ENCODE measurements around the gene HECTD3. TPM values are rescaled to one million over a fixed set of nuclear protein-coding genes. Genes with fewer than 3 reads are reported as not detected.
A peak's percentile ranks its signal among the peaks of the same experiment; 100 is the strongest.

HECTD3 gene
- total and polyA plus RNA-seq, 9 of the 15 experiments (the other 6 are each of a cell fraction or from before 2014, with no cell fraction given): 6.3 to 50.8 (median 18.9) TPM

DNA sequence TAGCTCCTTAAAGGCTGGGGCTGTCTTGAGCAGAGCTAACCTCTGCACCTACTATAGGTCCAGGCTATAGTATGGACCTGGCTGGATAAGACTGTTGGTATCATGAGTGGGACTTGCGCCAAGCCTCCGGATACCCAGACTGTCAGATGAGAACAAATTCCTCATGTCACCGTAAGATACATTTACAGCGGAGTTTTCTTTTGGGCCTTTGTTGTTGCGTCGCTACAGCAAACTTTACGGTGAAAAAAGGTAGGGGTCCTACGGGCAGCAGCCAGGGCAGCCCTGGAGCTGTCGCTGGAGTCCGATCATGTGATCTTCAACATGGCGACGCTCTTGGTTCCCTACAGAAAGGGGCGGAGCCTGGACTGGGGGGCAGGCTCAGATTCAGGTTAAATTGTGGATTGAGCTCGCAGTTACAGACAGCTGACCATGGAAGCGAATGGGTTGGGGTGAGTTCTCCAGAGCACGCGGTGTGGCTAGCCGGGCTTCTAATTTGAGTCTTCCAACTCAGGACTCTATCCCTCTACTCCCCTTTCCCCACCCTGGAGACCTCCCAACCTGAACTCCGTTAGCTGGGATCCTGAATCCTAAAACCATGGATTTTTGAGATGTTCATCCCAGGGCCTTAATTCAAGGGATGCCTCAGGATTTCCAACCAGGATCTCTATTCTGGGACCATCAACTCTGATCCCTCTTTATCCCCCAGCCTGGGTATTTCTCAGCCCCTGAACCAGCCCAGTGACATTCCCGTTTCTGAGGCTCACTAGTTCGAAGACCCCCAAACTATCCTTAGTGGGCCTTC, 914 bp upstream of the HECTD3 start, which contains the start of gene UROD (continued):
- TF ChIP-seq ZFP1 (CRISPR knock-in tag; IDR thresholded peaks at IDR 0.05) (no peak), LARP7 (IDR thresholded peaks at IDR 0.05) (0 out of 2 replicates have a peak, but pooled peaks have one; percentile 41), CTCF (IDR thresholded peaks at IDR 0.05 in 2 of 3, conservative IDR thresholded peaks at IDR 0.05 in 1 of 3; ENCODE audit: insufficient read depth in 2 of 3, low read depth in 1 of 3, low read length in 3 of 3) (no peak), FOXP4 (CRISPR knock-in tag; IDR thresholded peaks at IDR 0.05; ENCODE audit: borderline replicate concordance) (0 out of 2 replicates have a peak, but pooled peaks have one; percentile 66), DNMT1 (IDR thresholded peaks at IDR 0.05) (no peak), ZNF175 (CRISPR knock-in tag; IDR thresholded peaks at IDR 0.05; ENCODE audit: low read depth) (no peak; the same call in 1 of the 2 replicates), RBM17 (IDR thresholded peaks at IDR 0.05; ENCODE audit: borderline replicate concordance, low read depth, low read length) (no peak), TOE1 (IDR thresholded peaks at IDR 0.05; ENCODE audit: borderline replicate concordance) (peak; percentile 99), TOE1 (CRISPR knock-in tag; IDR thresholded peaks at IDR 0.05; ENCODE audit: borderline replicate concordance, low read depth) (no peak), CGGBP1 (CRISPR knock-in tag; IDR thresholded peaks at IDR 0.05) (no peak; the same call in 1 of the 2 replicates), HDAC2 (IDR thresholded peaks at IDR 0.05) (0 out of 2 replicates have a peak, but pooled peaks have one; percentile 15), MTA1 (IDR thresholded peaks at IDR 0.05; ENCODE audit: borderline replicate concordance) (no peak; the same call in 1 of the 2 replicates), CCAR2 (IDR thresholded peaks at IDR 0.05; ENCODE audit: low read depth, low read length) (no peak), ZNF274 (IDR thresholded peaks at IDR 0.05; ENCODE audit: borderline replicate concordance, low read depth, low read length) (no peak), ERF (CRISPR knock-in tag; IDR thresholded peaks at IDR 0.05) (0 out of 2 replicates have a peak, but pooled peaks have one; percentile 27), ZFX (CRISPR knock-in tag; IDR thresholded peaks at IDR 0.05) (no peak), NR2C1 (IDR thresholded peaks at IDR 0.05) (peak; percentile 59; the same call in 1 of the 2 replicates), NR2C1 (tag; IDR thresholded peaks at IDR 0.05) (no peak), CBX1 (IDR thresholded peaks at IDR 0.05; ENCODE audit: low read depth) (no peak)
- TF ChIP-seq, protein P1, sequence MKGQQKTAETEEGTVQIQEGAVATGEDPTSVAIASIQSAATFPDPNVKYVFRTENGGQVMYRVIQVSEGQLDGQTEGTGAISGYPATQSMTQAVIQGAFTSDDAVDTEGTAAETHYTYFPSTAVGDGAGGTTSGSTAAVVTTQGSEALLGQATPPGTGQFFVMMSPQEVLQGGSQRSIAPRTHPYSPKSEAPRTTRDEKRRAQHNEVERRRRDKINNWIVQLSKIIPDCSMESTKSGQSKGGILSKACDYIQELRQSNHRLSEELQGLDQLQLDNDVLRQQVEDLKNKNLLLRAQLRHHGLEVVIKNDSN (CRISPR knock-in tag; IDR thresholded peaks at IDR 0.05): peak; percentile 97
- TF ChIP-seq, protein P2, sequence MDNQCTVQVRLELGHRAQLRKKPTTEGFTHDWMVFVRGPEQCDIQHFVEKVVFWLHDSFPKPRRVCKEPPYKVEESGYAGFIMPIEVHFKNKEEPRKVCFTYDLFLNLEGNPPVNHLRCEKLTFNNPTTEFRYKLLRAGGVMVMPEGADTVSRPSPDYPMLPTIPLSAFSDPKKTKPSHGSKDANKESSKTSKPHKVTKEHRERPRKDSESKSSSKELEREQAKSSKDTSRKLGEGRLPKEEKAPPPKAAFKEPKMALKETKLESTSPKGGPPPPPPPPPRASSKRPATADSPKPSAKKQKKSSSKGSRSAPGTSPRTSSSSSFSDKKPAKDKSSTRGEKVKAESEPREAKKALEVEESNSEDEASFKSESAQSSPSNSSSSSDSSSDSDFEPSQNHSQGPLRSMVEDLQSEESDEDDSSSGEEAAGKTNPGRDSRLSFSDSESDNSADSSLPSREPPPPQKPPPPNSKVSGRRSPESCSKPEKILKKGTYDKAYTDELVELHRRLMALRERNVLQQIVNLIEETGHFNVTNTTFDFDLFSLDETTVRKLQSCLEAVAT (IDR thresholded peaks at IDR 0.05): peak in 1 of 2 experiments; percentile 35; a peak in 1 of 4 replicates
